NAMALWA (cell line): ENCODE measurements around the gene PCDHGA1.

ENCODE experiments used
- DNase-seq: peaks from one replicate; pipeline ENCODE4 v3.0.0-alpha.2; 2015; ENCODE audit warnings: low spot score

The PCDHGA1 gene

DNA sequence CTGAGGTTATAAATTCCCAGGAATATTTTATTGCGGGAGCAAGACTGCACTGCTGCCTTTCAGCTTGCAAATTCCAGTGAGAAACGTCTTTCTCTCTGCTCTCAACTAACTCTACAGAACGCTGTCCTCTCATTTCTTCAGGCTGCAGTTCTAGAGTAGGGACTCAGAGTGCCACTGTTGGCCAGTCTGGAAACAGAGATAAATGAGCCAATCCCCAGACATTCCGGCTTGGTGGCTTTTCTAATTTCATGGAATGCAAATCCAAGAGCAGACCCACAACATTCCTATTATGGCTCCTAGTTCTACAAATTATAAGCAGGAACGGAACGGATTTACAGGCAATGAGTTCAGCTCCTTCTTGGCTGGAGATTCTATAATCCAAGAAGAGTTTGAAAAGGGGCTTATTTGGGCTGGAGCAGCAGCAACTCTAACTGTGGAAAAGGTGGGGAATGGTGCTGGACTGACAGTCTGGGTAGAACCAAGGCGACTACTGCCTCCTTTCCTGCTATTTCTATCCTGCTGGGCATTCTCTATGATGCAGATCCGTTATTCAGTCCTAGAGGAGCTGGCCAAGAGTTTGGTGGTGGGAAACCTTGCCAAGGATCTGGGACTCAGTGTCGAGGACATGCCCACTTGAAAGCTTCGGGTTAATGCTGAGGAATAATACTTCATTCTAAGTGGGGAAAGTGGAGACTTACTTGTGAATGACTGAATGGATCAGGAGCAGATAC lies 109.3 kb downstream of the PCDHGA1 start:
- DNase-seq = no peak

DNA sequence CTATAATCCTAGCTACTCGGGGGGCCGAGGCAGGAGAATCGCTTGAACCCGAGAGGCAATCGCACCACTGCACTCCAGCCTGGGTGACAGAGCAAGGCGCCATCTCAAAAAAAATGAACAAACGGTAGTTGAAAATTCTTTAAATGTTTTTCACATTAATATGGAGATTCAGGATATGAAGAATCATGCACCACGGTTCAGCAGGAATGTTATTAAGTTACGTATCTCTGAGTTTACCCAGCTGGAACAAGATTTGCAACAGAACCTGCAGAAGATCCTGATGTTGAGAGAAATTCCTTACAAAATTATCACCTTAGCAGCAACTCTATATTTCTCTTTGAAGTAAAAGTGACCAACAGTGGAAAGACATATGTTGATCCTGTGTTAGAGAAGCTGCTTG lies 110.0 kb downstream of the PCDHGA1 start:
- DNase-seq = no peak

- DNase-seq = no peak
Observed at GRCh38 chr5:141441571-141442170, 111.4 kb downstream of the PCDHGA1 start.

GRCh38 chr5:141465351-141465750 lies 135.0 kb downstream of the PCDHGA1 start:
- no peak for DNase-seq

DNA sequence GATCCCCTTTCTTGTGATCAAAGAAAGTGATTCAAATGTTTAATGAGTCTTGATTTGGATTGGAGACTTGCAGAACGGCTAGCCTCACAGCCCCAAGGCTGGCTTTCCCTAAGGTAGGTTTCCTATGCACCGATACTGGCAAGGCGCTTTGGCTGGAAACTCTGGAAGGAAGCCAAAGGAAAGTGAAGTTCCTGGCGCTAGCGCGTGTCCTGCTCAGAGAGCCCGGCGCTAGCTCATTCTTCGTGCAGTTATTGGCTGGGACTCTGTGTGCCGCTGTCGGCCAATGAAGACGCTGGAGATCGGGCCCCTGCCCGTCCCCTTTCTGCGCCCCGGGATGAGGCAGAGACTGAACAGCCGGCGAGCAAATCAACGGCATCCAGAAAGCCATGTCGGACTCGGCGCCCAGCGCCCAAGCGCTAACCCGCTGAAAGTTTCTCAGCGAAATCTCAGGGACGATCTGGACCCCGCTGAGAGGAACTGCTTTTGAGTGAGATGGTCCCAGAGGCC lies 145.4 kb downstream of the PCDHGA1 start, which contains the start of gene PCDHGC3:
PCDHGC3 (plus strand) TSS at position 342 of the 507 bp plus-strand sequence; CDS start at position 493, 151 bp downstream.
- DNase-seq = peak; percentile 89

- peak; percentile 25 for DNase-seq
Observed at GRCh38 chr5:141476132-141476911, 146.0 kb downstream of the PCDHGA1 start.

GRCh38 chr5:141477044-141477575 lies 146.8 kb downstream of the PCDHGA1 start:
- no peak for DNase-seq

- DNase-seq = no peak
Observed at GRCh38 chr5:141477815-141478214, 147.5 kb downstream of the PCDHGA1 start.

- no peak for DNase-seq
Observed at GRCh38 chr5:141478321-141478945, 148.1 kb downstream of the PCDHGA1 start.

- DNase-seq = no peak
Observed at GRCh38 chr5:141479776-141480175, 149.5 kb downstream of the PCDHGA1 start.

- DNase-seq = no peak
Observed at GRCh38 chr5:141483902-141484301, 153.6 kb downstream of the PCDHGA1 start.

DNA sequence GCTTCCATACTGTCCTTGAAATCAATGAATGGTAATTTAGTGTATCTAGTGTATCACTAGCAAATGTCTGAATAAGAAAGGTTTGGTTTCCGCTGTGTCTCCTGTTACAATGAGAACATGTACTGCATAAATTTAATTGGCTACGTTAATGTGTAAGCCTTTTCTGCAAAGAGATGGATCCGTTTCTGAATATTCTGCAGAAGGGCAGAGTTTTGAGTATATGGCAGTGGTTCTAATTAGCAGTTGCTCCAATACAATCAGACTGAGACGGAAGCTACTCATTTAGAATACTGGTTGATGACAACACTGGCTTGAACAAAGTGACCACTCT lies 154.0 kb downstream of the PCDHGA1 start:
- no peak for DNase-seq

GRCh38 chr5:141484641-141485311 lies 154.5 kb downstream of the PCDHGA1 start, which contains the start of gene PCDHGC4:
TSS of gene PCDHGC4 (plus strand) at chr5:141485030. CDS start at chr5:141485174, 144 bp downstream.
- DNase-seq = no peak

GRCh38 chr5:141485321-141486055 lies 155.2 kb downstream of the PCDHGA1 start:
- no peak for DNase-seq

DNA sequence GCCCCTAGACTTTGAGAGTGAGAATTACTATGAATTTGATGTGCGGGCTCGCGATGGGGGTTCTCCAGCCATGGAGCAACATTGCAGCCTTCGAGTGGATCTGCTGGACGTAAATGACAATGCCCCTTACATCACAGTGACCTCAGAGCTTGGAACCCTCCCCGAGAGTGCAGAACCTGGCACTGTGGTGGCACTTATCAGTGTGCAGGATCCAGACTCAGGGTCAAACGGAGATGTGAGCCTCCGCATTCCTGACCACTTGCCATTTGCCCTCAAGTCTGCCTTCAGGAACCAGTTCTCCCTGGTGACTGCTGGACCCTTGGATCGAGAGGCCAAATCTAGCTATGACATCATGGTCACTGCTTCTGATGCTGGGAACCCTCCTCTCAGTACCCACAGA lies 155.8 kb downstream of the PCDHGA1 start:
- no peak for DNase-seq

DNA sequence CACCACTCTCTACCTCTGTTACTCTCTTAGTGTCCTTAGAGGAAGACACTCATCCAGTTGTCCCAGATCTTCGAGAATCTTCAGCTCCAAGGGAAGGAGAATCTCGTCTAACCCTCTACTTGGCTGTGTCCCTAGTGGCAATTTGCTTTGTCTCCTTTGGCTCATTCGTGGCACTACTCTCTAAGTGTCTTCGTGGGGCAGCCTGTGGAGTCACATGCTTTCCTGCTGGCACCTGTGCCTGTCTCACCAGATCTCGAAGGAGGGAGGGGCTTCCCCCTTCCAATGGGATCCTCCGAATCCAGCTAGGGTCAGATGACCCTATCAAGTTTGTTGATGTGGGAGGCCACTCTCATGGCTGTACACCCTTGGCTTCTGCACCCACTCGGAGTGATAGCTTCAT lies 156.8 kb downstream of the PCDHGA1 start:
- no peak for DNase-seq

GRCh38 chr5:141488591-141489561 lies 158.6 kb downstream of the PCDHGA1 start, which contains the start of gene PCDHGC5:
TSS of gene PCDHGC5 (plus strand) at chr5:141489081. CDS start at chr5:141489241, 160 bp downstream.
- DNase-seq = no peak

- no peak for DNase-seq
Observed at GRCh38 chr5:141489841-141490240, 159.5 kb downstream of the PCDHGA1 start.

DNA sequence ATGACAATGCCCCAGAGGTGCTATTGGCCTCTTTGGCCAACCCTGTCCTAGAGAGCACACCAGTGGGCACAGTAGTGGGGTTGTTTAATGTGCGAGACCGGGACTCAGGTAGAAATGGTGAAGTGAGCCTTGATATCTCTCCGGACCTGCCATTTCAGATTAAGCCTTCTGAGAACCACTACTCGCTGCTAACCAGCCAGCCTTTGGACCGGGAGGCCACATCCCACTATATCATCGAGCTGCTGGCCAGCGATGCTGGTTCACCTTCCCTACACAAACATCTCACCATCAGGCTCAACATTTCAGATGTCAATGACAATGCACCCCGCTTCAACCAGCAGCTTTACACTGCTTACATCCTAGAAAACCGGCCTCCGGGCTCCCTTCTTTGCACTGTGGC lies 160.0 kb downstream of the PCDHGA1 start:
- DNase-seq = no peak
